ENCODE measurements around the gene IZUMO4.

- TF ChIP-seq, protein P1, sequence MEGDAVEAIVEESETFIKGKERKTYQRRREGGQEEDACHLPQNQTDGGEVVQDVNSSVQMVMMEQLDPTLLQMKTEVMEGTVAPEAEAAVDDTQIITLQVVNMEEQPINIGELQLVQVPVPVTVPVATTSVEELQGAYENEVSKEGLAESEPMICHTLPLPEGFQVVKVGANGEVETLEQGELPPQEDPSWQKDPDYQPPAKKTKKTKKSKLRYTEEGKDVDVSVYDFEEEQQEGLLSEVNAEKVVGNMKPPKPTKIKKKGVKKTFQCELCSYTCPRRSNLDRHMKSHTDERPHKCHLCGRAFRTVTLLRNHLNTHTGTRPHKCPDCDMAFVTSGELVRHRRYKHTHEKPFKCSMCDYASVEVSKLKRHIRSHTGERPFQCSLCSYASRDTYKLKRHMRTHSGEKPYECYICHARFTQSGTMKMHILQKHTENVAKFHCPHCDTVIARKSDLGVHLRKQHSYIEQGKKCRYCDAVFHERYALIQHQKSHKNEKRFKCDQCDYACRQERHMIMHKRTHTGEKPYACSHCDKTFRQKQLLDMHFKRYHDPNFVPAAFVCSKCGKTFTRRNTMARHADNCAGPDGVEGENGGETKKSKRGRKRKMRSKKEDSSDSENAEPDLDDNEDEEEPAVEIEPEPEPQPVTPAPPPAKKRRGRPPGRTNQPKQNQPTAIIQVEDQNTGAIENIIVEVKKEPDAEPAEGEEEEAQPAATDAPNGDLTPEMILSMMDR (IDR thresholded peaks at IDR 0.05) = no peak
- no peak for TF ChIP-seq POLR2A (IDR thresholded peaks at IDR 0.05)
Observed at GRCh38 chr19:2089727-2090053, 7.0 kb upstream of the IZUMO4 start.

Measured in heart left ventricle (tissue), 13 donors.